Right renal cortex interstitium (tissue), 3 donors: ENCODE results near the gene RPL18. TPM values are rescaled to one million over a fixed set of nuclear protein-coding genes. Genes with fewer than 3 reads are reported as not detected.
"Not testable (repeated sequence)": the region's sequence is repeated elsewhere in the genome, so short reads cannot be mapped to it uniquely, and the experiment has no call there.

ENCODE experiments used
- DNase-seq, 3 donors: peaks; one replicate each; pipeline ENCODE4 v3.0.0-alpha.2; 2013; ENCODE audit warnings: low read depth in 3 of 3, low spot score in 2 of 3
- polyA plus RNA-seq, 3 donors: library from polyadenylated mRNA; unstranded; fragments of 120-200 nt; gene quantifications; one replicate each; pipeline ENCODE4 v1.2.1, GENCODE V29; 2013; ENCODE audit not compliant: insufficient read length in 3 of 3

The RPL18 gene
- 1,000 to 10,000 TPM; 1,053 to 1,199 (median 1,085) TPM for polyA plus RNA-seq

GRCh38 chr19:48618916-48619691 is at the start of gene RPL18, which contains the start of gene SPHK2:
Gene RPL18 (minus strand): TSS chr19:48619178. CDS start chr19:48619143, 35 bp downstream.
Gene SPHK2 (plus strand): TSS chr19:48619506. CDS start chr19:48620515, 1,009 bp downstream.
- DNase-seq = peak; percentile 94 to 98 (median 97)

- DNase-seq = no peak
Measured at GRCh38 chr19:48668761-48669160, 49.8 kb upstream of the RPL18 start.

GRCh38 chr19:48668332-48668731 is 49.4 kb upstream of the RPL18 start:
- DNase-seq = no peak

DNA sequence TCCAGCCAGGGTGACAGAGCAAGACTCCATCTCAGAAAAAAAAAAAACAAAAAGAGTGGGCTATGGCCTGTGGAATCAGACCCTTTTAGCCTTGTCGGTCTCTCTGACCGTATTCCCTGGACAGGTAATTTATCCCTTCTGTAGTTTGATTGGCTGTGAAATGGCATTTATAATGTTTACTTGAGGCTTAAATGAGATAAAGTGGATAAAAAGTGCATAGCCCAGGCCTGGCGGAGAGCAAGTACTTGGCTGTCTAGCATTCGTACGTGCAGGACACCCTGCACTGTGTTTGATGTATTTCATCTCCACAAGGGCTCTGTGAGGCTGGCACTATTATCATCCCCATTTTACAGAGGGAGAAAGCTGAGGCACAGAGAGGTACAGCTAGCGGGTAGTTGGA is 46.8 kb upstream of the RPL18 start:
- DNase-seq = no peak

DNA sequence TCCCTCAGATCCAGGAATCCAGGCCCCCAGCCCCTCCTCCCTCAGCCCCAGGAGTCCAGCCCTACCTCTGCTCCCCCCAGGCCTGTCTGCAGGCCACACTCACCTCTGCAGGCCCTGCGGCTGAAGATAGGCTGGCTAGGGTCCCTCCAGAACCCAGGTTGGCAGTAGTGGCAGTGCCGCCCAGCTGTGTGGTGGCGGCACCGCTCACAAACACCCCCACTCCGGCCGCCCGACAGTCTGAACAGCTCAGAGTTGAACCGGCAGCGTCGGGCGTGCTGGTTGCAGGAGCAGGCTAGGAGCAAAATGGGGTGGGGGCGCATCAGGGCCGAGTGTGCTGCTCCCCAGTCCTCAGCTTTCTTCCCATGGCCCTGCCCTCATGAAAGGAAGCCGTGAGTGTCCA is 45.5 kb upstream of the RPL18 start:
- no peak for DNase-seq

GRCh38 chr19:48663667-48664066 is 44.7 kb upstream of the RPL18 start:
- no peak for DNase-seq

- DNase-seq = no peak
Measured at GRCh38 chr19:48661711-48662090, 42.7 kb upstream of the RPL18 start.

- no peak for DNase-seq
Measured at GRCh38 chr19:48660852-48661710, 42.1 kb upstream of the RPL18 start.

- DNase-seq = no peak
Measured at GRCh38 chr19:48659768-48660167, 40.8 kb upstream of the RPL18 start.

DNA sequence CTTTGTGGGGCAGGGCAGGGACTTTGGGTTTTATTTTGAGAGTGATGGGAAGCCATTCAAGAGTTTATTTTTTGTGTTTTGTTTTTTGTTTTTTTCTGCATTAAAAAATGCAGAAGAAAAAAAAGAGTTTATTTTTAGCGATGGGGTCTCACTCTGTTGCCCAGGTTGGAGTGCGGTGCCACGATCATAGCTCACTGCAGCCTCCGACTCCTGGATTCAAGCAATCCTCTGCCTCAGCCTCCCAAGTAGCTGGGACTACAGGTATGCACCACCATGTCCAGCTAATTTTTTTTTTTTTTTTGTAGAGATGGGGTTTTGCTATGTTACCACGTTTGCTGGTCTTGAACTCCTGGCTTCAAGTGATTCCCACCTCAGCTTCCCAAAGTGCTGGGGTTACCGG is 39.5 kb upstream of the RPL18 start:
- no peak for DNase-seq

- not testable (repeated sequence) for DNase-seq
Measured at GRCh38 chr19:48657828-48658227, 38.9 kb upstream of the RPL18 start.

DNA sequence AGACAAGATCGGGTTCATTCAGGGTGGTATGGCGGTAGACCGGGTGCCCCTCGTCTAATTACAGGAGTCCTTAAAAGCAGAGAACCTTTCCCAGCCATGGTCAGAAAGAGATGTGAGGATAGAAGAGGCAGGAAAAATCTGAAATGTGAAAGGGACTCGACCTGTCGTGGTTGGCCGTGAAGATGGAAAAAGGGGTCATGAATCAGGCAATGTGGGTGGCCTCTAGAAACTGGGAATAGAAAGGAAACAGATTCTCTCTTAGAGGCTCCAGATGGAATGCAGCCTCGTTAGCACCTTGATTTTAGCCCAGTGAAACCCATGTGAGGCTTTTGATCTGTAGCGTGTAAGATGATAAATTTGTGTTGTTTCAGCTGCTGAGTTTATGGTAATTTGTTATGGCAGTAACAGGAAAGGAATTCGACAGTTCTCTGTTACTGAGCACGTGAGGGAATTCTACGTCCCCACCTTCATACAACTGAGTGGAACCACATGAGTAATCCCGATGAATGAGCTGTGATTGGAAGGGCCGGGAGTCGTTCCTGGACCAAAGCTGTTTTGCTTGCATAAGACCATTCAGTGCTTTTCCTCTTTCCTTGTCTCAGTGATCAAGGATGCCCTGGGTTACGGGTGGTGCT is 38.0 kb upstream of the RPL18 start:
- no peak for DNase-seq

- DNase-seq = no peak
Measured at GRCh38 chr19:48654299-48655059, 35.5 kb upstream of the RPL18 start.

- DNase-seq = no peak
Measured at GRCh38 chr19:48651683-48652048, 32.7 kb upstream of the RPL18 start.

DNA sequence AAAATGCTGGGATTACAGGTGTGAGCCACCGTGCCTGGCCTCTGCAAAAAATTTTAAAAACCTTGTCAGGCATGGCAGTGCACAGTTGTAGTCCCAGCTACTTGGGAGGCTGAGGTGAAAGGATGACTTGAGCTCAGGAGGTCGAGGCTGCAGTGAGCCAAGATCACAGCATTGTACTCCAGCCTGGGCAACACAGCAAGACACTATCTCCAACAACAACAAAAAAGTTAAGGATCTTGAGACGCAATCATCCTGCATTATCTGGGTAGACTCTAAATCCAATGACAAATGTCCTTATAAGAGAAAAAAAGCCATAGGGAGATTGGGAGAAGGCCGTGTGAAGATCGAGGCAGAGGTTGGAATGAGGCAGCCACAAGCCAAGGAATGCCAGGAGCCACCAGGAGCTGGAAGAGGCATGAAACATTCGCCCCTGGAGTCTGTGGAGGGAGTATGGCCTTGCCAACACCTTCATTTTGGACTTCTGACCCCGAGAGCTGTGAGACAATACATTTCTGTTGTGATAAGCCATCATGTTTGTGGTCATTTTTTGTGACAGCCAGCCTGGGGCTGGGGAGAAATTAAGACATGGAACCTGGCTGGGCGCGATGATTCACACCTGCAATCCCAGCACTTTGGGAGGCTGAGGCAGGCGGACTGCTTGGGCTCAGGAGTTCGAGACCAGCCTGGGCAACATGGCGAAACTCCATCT is 32.1 kb upstream of the RPL18 start:
- DNase-seq = no peak

- DNase-seq = no peak
Measured at GRCh38 chr19:48648134-48648533, 29.2 kb upstream of the RPL18 start.

GRCh38 chr19:48646722-48647216 is 27.8 kb upstream of the RPL18 start:
- no peak for DNase-seq

- no peak for DNase-seq
Measured at GRCh38 chr19:48646001-48646721, 27.2 kb upstream of the RPL18 start, which contains the start of gene CA11. Gene CA11 (minus strand): TSS chr19:48646187. CDS start chr19:48645632, 555 bp downstream.

GRCh38 chr19:48645620-48646000 is 26.6 kb upstream of the RPL18 start:
- DNase-seq = no peak
